HepG2 (cell line): Measurements from ENCODE around the gene MT1F. TPM values are rescaled to one million over a fixed set of nuclear protein-coding genes. Genes with fewer than 3 reads are reported as not detected.

Experiments used
- ARID4A ChIP-seq: sonication (generic); formaldehyde crosslinking; IDR thresholded peaks from 2 replicates; pipeline ENCODE4 v1.5.0; 2020; ENCODE audit warnings: mild to moderate bottlenecking, missing genetic modification reagents, borderline replicate concordance
- FIP1L1 ChIP-seq: fragments of 200-400 bp; formaldehyde crosslinking; IDR thresholded peaks from 2 replicates; pipeline ENCODE4 v1.6.1; 2018; ENCODE audit warnings: low read depth, mild to moderate bottlenecking, low read length, moderate library complexity, borderline replicate concordance; ENCODE audit not compliant: insufficient read depth
- HMGXB4 ChIP-seq, 2 experiments: sonication (generic) in 1 of 2; formaldehyde crosslinking in 1 of 2; IDR thresholded peaks; 2 replicates each; pipeline versions ENCODE4 v1.4.0 to v1.6.1; 2018 to 2020; ENCODE audit warnings: missing genetic modification reagents in 2 of 2, borderline replicate concordance in 1 of 2, low read depth in 1 of 2, mild to moderate bottlenecking in 1 of 2, missing biosample characterization in 1 of 2
- PLSCR1 ChIP-seq: sonication (generic); formaldehyde crosslinking; IDR thresholded peaks from 2 replicates; pipeline ENCODE4 v1.5.0; 2020; ENCODE audit warnings: missing genetic modification reagents, mild to moderate bottlenecking, borderline replicate concordance
- SAP130 ChIP-seq: IDR thresholded peaks from 2 replicates; pipeline ENCODE4 v1.6.1; 2016; ENCODE audit warnings: low read depth
- ZBTB39 ChIP-seq: sonication (generic); formaldehyde crosslinking; IDR thresholded peaks from 2 replicates; pipeline ENCODE4 v1.5.0; 2020; ENCODE audit warnings: missing genetic modification reagents
- ZBTB4 ChIP-seq: sonication (generic); formaldehyde crosslinking; IDR thresholded peaks from 2 replicates; pipeline ENCODE4 v1.4.0; 2020; ENCODE audit warnings: missing genetic modification reagents, mild to moderate bottlenecking, borderline replicate concordance
- ZNF577 ChIP-seq: sonication (generic); formaldehyde crosslinking; IDR thresholded peaks from 2 replicates; pipeline ENCODE4 v1.4.0; 2020; ENCODE audit warnings: mild to moderate bottlenecking, low read depth, missing genetic modification reagents, borderline replicate concordance
- polyA plus RNA-seq, 8 experiments: library from polyadenylated mRNA; depleted of rRNA in 3 of 8; stranded (reverse) in 7 of 8; unstranded in 1 of 8; fragments of >200 nt; fragmentation: Illumina TruSeq in 4 of 8; extraction: Trizol in 4 of 8; gene quantifications; 2 replicates each; pipeline versions ENCODE4 v1.2.1 to v1.2.3, GENCODE V29; 2011 to 2016; ENCODE audit warnings: low read depth in 4 of 8, missing spikeins in 1 of 8, mixed read lengths in 1 of 8; ENCODE audit not compliant: insufficient read depth in 1 of 8
- total RNA-seq, 5 experiments: library from RNA; depleted of rRNA; stranded (reverse); fragments of >200 nt; fragmentation: Illumina TruSeq; extraction: Trizol; gene quantifications; 2 replicates each; pipeline ENCODE4 v1.2.3, GENCODE V29; 2016; ENCODE audit warnings: low read depth in 1 of 5

Gene MT1F
- total and polyA plus RNA-seq, 2 of the 13 experiments (the other 11 are each of a cell fraction or from before 2014, with no cell fraction given) = 1.9 to 169 TPM

- TF ChIP-seq ZBTB39 (no peak), SAP130 (CRISPR knock-in tag) (no peak), HMGXB4 (CRISPR knock-in tag; IDR thresholded peaks at IDR 0.05; ENCODE audit: borderline replicate concordance in 1 of 2, low read depth in 1 of 2) (no peak), ZNF577 (CRISPR knock-in tag) (no peak), PLSCR1 (CRISPR knock-in tag) (no peak), ARID4A (CRISPR knock-in tag) (no peak), ZBTB4 (CRISPR knock-in tag) (no peak), FIP1L1 (no peak)
- TF ChIP-seq, all 625 proteins: peak for 0
Observed at GRCh38 chr16:56620339-56620897, 37.3 kb upstream of the MT1F start (continued).
